OCI-LY7 (cell line): ENCODE data around the gene TECPR2. TPM values are rescaled to one million over a fixed set of nuclear protein-coding genes. Genes with fewer than 3 reads are reported as not detected.
A peak's percentile ranks its signal among the peaks of the same experiment; 100 is the strongest.

ENCODE experiments used
- BruUV-seq: library from RNA; stranded (reverse); fragments of 400-500 nt; replicated peaks from 2 replicates; lab custom pipeline; 2021; lab: Mats Ljungman, UMichigan
- CTCF ChIA-PET: fragments of 300-600 bp; sonication (Branson Sonifier 250); formaldehyde crosslinking; loops from one replicate; lab custom pipeline; 2022; ENCODE audit warnings: antibody characterized with exemption; ENCODE audit not compliant: unreplicated experiment; lab: Charles Lee
- POLR2A ChIA-PET: fragments of 300-600 bp; sonication (Branson Sonifier 250); formaldehyde crosslinking; loops from one replicate; lab custom pipeline; 2022; ENCODE audit warnings: antibody characterized with exemption; lab: Charles Lee
- DNase-seq: peaks from one replicate; pipeline ENCODE4 v3.0.0-alpha.2; 2015; ENCODE audit warnings: low spot score
- H2AFZ ChIP-seq: fragments of 200-600 bp; sonication (generic), shearing (Covaris generic); 2 replicates; pipeline ENCODE4 v1.6.1; 2014; ENCODE audit warnings: mild to moderate bottlenecking, antibody characterized with exemption, low read length, moderate library complexity
- H3K27ac ChIP-seq: fragments of 200-600 bp; sonication (generic); 2 replicates; pipeline ENCODE4 v1.5.1; 2014; ENCODE audit warnings: mixed run types, low read depth, mild to moderate bottlenecking, moderate library complexity, low read length, inconsistent platforms; ENCODE audit not compliant: poor library complexity, severe bottlenecking
- H3K36me3 ChIP-seq: fragments of 200-600 bp; sonication (generic); 2 replicates; pipeline ENCODE4 v1.6.1; 2014; ENCODE audit warnings: mild to moderate bottlenecking, antibody characterized with exemption, low read length, moderate library complexity, mixed read lengths; ENCODE audit not compliant: insufficient read depth
- H3K4me1 ChIP-seq: fragments of 200-600 bp; sonication (generic); 2 replicates; pipeline ENCODE4 v1.5.1; 2014; ENCODE audit warnings: mild to moderate bottlenecking, low read length; ENCODE audit not compliant: insufficient read depth, poor library complexity, severe bottlenecking
- H3K4me2 ChIP-seq: fragments of 200-600 bp; sonication (generic); 2 replicates; pipeline ENCODE4 v1.6.1; 2014; ENCODE audit warnings: mild to moderate bottlenecking, low read length
- H3K4me3 ChIP-seq: fragments of 200-600 bp; sonication (generic); 2 replicates; pipeline ENCODE4 v1.5.1; 2014; ENCODE audit warnings: mild to moderate bottlenecking, low read depth, low read length; ENCODE audit not compliant: poor library complexity, severe bottlenecking
- H3K79me2 ChIP-seq: fragments of 200-600 bp; sonication (generic); 2 replicates; pipeline ENCODE4 v1.6.1; 2016; ENCODE audit warnings: low read depth, mild to moderate bottlenecking, low read length, moderate library complexity, mixed read lengths; ENCODE audit not compliant: insufficient read depth
- H3K9me2 ChIP-seq: fragments of 200-600 bp; sonication (generic); 2 replicates; pipeline ENCODE4 v1.6.1; 2016; ENCODE audit warnings: mild to moderate bottlenecking, low read length, mixed read lengths; ENCODE audit not compliant: insufficient read depth
- H3K9me3 ChIP-seq: fragments of 200-600 bp; sonication (generic); 2 replicates; pipeline ENCODE4 v1.6.1; 2014; ENCODE audit warnings: mild to moderate bottlenecking, mixed run types, low read length, mixed read lengths
- H4K20me1 ChIP-seq: fragments of 200-600 bp; sonication (generic); 2 replicates; pipeline ENCODE4 v1.6.1; 2014; ENCODE audit warnings: mild to moderate bottlenecking, antibody characterized with exemption, low read length, moderate library complexity, mixed read lengths; ENCODE audit not compliant: insufficient read depth
- CTCF ChIP-seq: fragments of 200-600 bp; sonication (generic); conservative IDR thresholded peaks from 2 replicates; pipeline ENCODE4 v1.5.1; 2014; ENCODE audit warnings: mild to moderate bottlenecking, antibody characterized with exemption, low read length, moderate library complexity, mixed read lengths
- EZH2phosphoT487 ChIP-seq: fragments of 200-600 bp; sonication (generic); IDR thresholded peaks from 2 replicates; pipeline ENCODE4 v1.6.1; 2018; ENCODE audit warnings: low read depth, borderline replicate concordance, mild to moderate bottlenecking, mixed run types, antibody characterized with exemption, low read length, moderate library complexity, mixed read lengths
- intact Hi-C: fragments of 100-400 bp; cut with micrococcal nuclease; formaldehyde crosslinking; loops from one replicate; pipeline ENCODE4 v1.10.0; 2022; ENCODE audit not compliant: unreplicated experiment
- total RNA-seq, 2 experiments: library from RNA; depleted of rRNA in 1 of 2; stranded (reverse); fragments of >200 nt in 1 of 2; shearing (Covaris generic) in 1 of 2; gene quantifications; 2 replicates each; pipeline ENCODE4 v1.2.3, GENCODE V29; 2014 to 2022

Gene TECPR2
- total RNA-seq, 2 experiments from 2014 or later, result 5.3 to 12.7 TPM

- no peak overlapping the region for H3K27ac ChIP-seq
- H3K4me3 ChIP-seq, result peak overlapping the region; percentile 31
- intact Hi-C loops, result loop anchor here (1.0 to 5.0 kb wide), 6 partner anchors 37 to 393 kb away; no protein-coding TSS in a partner anchor
These were observed 161.1 kb downstream of the TECPR2 start for GRCh38 chr14:102523569-102524450.

GRCh38 chr14:102524451-102525218 lies 161.9 kb downstream of the TECPR2 start:
- peak overlapping the region; percentile 47 for H3K27ac ChIP-seq
- peak overlapping the region; percentile 67 for H3K4me3 ChIP-seq
- ChIA-PET POLR2A (interaction anchor here (0.6 to 2.1 kb wide), 8 partner anchors 13 to 713 kb away, joined by 3 to 10 read pairs (median 4); no protein-coding TSS in a partner anchor), CTCF (interaction anchor here (0.5 to 1.2 kb wide), 9 partner anchors 15 to 392 kb away, joined by 3 to 5 read pairs (median 3); partner anchors contain the start of gene ANKRD9)
- peak; percentile 95 for TF ChIP-seq CTCF
- TF ChIP-seq EZH2phosphoT487, result no peak
- BruUV-seq, result no TSS peak
- H3K9me3 ChIP-seq, result no peaks in the 10 kb centered on the region
- intact Hi-C loops, result loop anchor here (1.0 to 5.0 kb wide), 6 partner anchors 36 to 393 kb away; no protein-coding TSS in a partner anchor
- no peaks in the 10 kb centered on the region for H4K20me1 ChIP-seq
- DNase-seq, result peak; percentile 98
- H3K4me2 ChIP-seq, result peak overlapping the region; percentile 84
- no peaks in the 10 kb centered on the region for H3K36me3 ChIP-seq
- no peaks in the 10 kb centered on the region for H3K79me2 ChIP-seq
- peaks cover 18% of the 10 kb centered on the region for H3K4me1 ChIP-seq
- H3K9me2 ChIP-seq, result no peaks in the 10 kb centered on the region
- H2AFZ ChIP-seq, result peak overlapping the region; percentile 94

More at GRCh38 chr14:102523569-102524450, 161.1 kb downstream of the TECPR2 start:
- CTCF ChIA-PET, result interaction anchor here (0.7 to 1.2 kb wide), 4 partner anchors 14 to 162 kb away, joined by 3 to 5 read pairs (median 3); partner anchors contain the start of gene ANKRD9
- H3K36me3 ChIP-seq, result no peaks in the 10 kb centered on the region
- H3K9me3 ChIP-seq, result no peaks in the 10 kb centered on the region
- H3K4me1 ChIP-seq, result peaks cover 18% of the 10 kb centered on the region
- no peaks in the 10 kb centered on the region for H3K9me2 ChIP-seq
- no peaks in the 10 kb centered on the region for H4K20me1 ChIP-seq
- no peak for TF ChIP-seq CTCF
- no peak for TF ChIP-seq EZH2phosphoT487
- no peaks in the 10 kb centered on the region for H3K79me2 ChIP-seq
- H3K4me2 ChIP-seq, result peak overlapping the region; percentile 51
- POLR2A ChIA-PET, result interaction anchor here (0.6 to 2.1 kb wide), 6 partner anchors 37 to 713 kb away, joined by 3 to 10 read pairs (median 6); no protein-coding TSS in a partner anchor
- peak overlapping the region; percentile 67; the same call in 1 of the 2 replicates for H2AFZ ChIP-seq
- DNase-seq, result no peak
- no TSS peak for BruUV-seq
